ENCODE measurements around the gene TSGA10IP.
"Not testable (repeated sequence)": the region's sequence is repeated elsewhere in the genome, so short reads cannot be mapped to it uniquely, and the experiment has no call there.

The TSGA10IP gene

GRCh38 chr11:65947603-65948125 is 2.4 kb downstream of the TSGA10IP start:
- DNase-seq, result no peak

DNA sequence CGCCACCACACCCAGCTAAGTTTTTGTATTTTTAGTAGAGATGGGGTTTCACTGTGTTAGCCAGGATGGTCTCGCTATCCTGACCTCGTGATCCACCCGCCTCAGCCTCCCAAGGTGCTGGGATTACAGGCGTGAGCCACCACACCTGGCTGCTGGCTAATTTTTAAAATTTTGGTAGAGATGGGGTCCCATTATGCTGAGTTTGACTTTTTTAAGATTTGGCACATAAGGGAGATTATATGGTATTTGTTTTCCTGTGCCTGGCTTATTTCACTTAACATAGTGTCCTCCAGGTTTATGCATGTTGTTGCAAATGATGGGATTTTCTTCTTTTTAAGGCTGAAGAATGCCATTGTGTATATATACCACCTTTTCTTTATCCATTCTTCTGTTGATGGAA is 5.4 kb downstream of the TSGA10IP start:
- not testable (repeated sequence) for DNase-seq

DNA sequence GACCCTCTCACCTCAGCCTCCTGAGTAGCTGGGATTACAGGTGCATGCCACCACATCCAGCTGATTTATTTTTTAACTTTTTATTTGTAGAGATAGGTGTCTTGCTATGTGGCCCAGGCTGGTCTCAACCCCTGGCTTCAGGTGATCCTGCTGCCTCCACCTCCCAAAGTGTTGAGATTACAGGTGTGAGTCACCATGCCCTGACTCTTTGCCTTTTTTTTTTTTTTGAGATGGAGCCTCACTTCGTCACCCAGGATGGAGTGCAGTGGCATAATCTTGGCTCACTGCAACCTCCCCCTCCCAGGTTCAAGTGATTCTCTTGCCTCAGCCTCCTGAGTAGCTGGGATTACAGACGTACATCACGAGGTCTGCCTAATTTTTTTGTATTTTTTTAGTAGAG is 6.4 kb downstream of the TSGA10IP start:
- not testable (repeated sequence) for DNase-seq

DNA sequence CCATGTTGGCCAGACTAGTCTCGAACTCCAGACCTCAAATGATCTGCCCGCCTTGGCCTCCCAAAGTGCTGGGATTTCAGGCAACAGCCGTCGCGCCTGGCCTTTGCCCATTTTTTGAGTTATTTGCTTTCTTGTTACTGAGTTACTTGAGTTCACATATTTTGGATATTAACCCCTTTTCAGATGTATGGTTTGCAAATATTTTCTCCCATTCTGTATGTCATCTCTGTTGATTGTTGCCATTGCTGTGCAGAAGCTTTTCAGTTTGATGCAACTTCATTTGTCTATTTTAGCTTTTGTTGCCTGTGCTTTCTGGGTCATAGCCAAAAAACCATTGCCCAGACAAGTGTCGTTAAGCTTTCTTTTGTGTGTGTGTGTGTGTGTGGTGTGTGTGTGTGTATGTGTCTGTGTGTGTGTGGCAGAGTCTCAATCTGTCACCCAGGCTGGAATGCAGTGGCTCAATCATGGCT is 6.8 kb downstream of the TSGA10IP start:
- no peak for DNase-seq

GRCh38 chr11:65953471-65953870 is 8.2 kb downstream of the TSGA10IP start:
- no peak for DNase-seq

GRCh38 chr11:65954771-65955170 is 9.5 kb downstream of the TSGA10IP start:
- DNase-seq, result no peak

DNA sequence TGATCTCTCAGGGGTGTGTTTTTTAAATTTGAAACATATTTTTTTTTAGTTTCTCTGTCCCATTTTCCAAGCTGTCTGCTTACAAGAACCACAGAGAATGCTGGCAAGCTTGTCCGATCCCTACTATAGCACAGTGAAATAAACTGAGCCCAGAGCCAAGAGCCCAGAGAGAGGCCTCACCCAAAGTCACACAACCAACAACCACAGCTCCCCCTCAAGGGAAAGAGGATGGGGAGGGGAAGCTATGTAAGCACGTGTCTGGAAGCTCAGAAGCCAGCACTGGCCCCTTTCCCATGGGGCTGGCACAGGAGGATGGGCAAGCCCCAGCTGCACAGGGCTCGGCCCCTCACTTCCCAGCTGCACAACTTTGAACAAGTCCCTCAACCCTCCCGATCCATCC is 13.0 kb downstream of the TSGA10IP start:
- DNase-seq, result no peak

DNA sequence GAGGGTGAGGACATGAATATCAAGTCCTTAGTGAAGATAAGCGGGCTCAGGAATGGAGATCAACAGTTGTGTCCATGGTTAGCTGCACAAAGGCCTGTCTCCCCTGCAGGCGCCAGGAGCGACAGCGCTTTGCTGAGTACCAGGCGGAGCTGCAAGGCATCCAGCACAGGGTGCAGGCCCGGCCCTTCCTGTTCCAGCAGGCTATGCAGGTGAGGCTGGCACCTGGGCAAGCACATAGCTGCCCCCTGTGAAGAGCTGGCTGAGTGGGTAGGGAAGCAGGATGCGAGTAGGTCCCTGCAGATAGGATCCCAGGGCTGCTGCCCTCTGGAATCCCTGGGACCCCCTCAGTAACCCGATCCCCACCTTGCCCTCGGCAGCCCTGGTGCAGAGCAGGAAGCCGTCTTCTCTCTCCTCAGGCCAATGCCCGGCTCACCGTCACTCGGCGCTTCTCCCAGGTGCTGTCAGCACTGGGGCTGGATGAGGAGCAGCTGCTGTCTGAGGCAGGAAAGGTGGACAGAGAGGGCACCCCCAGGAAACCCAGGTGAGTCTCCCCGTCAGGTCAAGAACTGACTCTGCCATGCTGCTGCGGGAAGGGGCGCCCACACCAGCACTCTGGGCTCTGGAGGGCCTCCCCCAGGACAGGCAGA is 13.6 kb downstream of the TSGA10IP start:
- DNase-seq, result no peak

DNA sequence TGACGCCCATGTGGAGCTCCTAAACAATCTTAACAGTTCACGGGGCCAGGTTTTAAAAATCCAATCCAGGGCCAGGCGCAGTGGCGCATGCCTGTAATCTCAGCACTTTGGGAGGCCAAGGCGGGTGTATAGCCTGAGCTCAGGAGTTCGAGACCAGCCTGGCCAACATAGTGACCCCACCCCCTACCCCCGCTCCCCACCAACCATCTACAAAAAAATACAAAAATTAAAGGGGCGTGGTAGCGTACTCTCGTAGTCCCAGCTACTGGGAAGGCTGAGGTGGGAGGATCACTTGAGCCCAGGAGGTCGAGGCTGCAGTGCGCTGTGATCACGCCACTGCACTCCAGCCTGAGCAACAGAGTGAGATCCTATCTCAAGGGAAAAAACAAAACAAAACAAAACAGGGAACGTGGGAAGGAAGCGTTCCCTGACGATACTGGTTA is 15.6 kb downstream of the TSGA10IP start:
- DNase-seq, result no peak

DNA sequence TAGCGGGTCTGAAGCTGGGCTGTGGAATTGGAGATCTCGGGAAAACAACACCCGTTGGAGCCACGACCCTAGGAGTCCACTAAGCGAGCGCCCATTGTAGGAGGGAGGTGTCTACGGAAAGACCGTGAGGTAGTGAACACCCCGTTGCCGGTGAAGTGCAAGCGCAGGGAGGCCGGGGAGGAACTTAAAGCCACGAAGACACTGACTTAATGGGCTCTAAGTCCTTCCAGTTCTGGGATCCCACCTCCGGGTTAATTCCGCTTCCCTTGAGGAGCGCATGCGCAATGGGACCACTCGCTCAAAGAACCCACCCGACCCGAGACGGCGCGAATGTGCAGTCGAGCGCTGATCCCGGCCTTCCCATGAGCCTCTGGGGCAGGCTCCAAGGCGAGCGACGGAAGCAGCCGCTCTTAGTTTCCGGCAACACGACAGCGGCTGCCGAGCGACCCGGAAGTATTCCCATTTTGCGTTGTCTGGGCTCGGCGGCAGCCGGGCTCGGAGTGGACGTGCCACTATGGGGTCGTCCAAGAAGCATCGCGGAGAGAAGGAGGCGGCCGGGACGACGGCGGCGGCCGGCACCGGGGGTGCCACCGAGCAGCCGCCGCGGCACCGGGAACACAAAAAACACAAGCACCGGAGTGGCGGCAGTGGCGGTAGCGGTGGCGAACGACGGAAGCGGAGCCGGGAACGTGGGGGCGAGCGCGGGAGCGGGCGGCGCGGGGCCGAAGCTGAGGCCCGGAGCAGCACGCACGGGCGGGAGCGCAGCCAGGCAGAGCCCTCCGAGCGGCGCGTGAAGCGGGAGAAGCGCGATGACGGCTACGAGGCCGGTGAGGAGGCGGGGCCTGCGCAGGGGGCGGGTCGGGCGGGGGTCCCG is 16.2 kb downstream of the TSGA10IP start, which contains the start of gene SART1:
Gene SART1 (plus strand): TSS at position 468 of the 874 bp plus-strand sequence. CDS start 47 bp downstream, at position 515.
- peak; percentile 90 for DNase-seq

- no peak for DNase-seq
These were observed 16.9 kb downstream of the TSGA10IP start for GRCh38 chr11:65962141-65962564.

GRCh38 chr11:65964906-65965305 is 19.6 kb downstream of the TSGA10IP start:
- DNase-seq, result no peak

DNA sequence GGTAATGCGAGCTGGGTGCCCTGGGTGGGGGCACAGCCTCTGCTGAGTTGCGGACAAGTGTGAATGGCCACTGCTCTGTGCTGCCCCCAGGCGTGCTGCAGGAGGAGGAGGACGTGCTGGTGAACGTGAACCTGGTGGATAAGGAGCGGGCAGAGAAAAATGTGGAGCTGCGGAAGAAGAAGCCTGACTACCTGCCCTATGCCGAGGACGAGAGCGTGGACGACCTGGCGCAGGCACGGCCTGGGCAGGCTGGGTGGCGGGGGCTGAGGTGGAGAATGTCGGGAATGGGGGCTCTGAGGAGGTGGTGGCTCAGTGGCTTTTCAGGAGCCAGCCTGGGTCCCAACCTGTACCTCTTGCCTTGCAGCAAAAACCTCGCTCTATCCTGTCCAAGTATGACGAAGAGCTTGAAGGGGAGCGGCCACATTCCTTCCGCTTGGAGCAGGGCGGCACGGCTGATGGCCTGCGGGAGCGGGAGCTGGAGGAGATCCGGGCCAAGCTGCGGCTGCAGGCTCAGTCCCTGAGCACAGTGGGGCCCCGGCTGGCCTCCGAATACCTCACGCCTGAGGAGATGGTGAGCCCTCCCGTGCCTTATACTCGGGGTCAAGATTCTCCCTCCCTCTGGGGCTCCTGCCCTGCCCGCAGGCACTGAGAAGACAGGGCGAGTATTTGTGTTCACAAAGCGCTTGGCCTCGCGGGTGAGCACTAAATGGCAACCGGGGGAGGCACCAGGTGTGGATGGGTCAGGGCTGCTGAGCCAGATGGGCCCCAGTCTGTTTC is 20.9 kb downstream of the TSGA10IP start:
- no peak for DNase-seq

DNA sequence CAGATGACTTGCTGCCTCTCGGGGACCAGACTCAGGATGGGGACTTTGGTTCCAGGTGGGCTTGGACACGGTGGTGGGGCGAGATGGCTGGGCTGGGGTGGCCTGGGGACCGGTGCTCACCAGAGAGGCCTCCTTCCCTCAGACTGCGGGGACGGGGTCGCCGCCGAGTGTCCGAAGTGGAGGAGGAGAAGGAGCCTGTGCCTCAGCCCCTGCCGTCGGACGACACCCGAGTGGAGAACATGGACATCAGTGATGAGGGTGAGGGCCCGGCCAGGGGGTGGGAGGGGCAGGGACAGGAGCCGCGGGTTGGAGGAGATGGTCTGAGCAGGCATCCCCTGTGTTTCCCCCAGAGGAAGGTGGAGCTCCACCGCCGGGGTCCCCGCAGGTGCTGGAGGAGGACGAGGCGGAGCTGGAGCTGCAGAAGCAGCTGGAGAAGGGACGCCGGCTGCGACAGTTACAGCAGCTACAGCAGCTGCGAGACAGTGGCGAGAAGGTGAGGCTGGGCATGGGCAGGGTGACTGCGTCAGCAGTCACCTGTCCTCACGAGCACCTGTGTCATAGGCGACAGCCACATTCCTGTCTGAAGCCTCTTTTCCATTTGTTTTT is 22.2 kb downstream of the TSGA10IP start:
- no peak for DNase-seq

- DNase-seq, result no peak
These were observed 23.6 kb downstream of the TSGA10IP start for GRCh38 chr11:65968600-65969482.

DNA sequence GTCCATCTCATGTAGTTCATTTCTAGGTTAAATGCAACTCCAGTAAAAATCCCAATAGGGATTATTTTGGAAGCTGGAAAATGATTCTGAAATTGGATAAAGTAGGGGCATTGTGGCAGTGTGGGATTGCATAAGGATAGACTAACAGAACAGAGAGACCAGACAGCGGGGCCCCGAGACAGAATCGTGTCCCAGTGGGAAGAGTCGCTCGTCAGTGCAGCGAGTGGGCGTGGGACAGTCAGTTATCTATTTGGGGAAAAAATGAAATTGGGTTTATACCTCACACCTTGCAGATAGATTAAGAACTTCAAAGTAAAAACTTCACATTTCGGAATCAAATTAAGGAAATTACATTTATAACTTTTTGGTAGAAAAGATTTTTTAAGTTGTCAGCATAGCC is 26.8 kb downstream of the TSGA10IP start:
- DNase-seq, result no peak

GRCh38 chr11:65973439-65974110 is 28.3 kb downstream of the TSGA10IP start:
- DNase-seq, result no peak

- DNase-seq, result no peak
These were observed 30.5 kb downstream of the TSGA10IP start for GRCh38 chr11:65975771-65976170.

- no peak for DNase-seq
These were observed 31.2 kb downstream of the TSGA10IP start for GRCh38 chr11:65976216-65977176.
